Body of pancreas (tissue), 4 donors: ENCODE results near the gene KCNG4. TPM values are rescaled to one million over a fixed set of nuclear protein-coding genes. Genes with fewer than 3 reads are reported as not detected.

Experiments used
- ATAC-seq: fragments of 150-250 bp; one replicate; pipeline ENCODE4 v1.9.1; 2016
- DNase-seq, 4 donors: peaks; one replicate each; pipeline ENCODE4 v3.0.0-alpha.2; 2019
- H3K27ac ChIP-seq, 4 donors: fragments of 200-600 bp; sonication (generic); 1 replicate in 3 of 4; 2 replicates in 1 of 4; pipeline versions ENCODE4 v1.5.1 to v1.6.1; 2016 to 2019; ENCODE audit warnings: mild to moderate bottlenecking in 1 of 4, mixed read lengths in 1 of 4, moderate library complexity in 1 of 4
- H3K27me3 ChIP-seq, 2 donors: fragments of 200-600 bp; sonication (generic); one replicate each; pipeline ENCODE4 v1.6.0; 2016; ENCODE audit warnings: mild to moderate bottlenecking in 1 of 2
- H3K36me3 ChIP-seq, 2 donors: fragments of 200-600 bp; sonication (generic); replicated peaks in 1 of 2; 2 replicates each; pipeline ENCODE4 v1.5.1; 2016; ENCODE audit warnings: low read depth in 2 of 2; ENCODE audit not compliant: insufficient read depth in 1 of 2
- H3K4me1 ChIP-seq: fragments of 200-600 bp; sonication (generic); one replicate; pipeline ENCODE4 v1.6.0; 2016
- H3K4me3 ChIP-seq, 2 donors: fragments of 200-600 bp; sonication (generic); 1 replicate in 1 of 2; 2 replicates in 1 of 2; pipeline ENCODE4 v1.5.1; 2016 to 2019
- H3K9me3 ChIP-seq, 3 donors: fragments of 200-600 bp; sonication (generic); 1 replicate in 2 of 3; 2 replicates in 1 of 3; pipeline ENCODE4 v1.5.1; 2016
- CTCF ChIP-seq, 7 experiments: fragments of 450-650 bp in 4 of 7; fragments of 200-600 bp in 3 of 7; sonication (generic) in 3 of 7; IDR thresholded peaks; one replicate each; pipeline ENCODE4 v1.5.1; 2016 to 2019; ENCODE audit warnings: antibody characterized with exemption in 7 of 7
- POLR2A ChIP-seq, 3 donors: fragments of 450-650 bp; IDR thresholded peaks; one replicate each; pipeline ENCODE4 v1.6.1; 2016; ENCODE audit warnings: antibody characterized with exemption in 3 of 3, mild to moderate bottlenecking in 2 of 3
- WGBS, 2 donors: methylation state at CpG; one replicate each; pipeline ENCODE4 v1.1.5; 2017; 5-methylcytosine and 5-hydroxymethylcytosine counted together
- intact Hi-C: fragments of 100-400 bp; cut with DNase I; formaldehyde crosslinking; loops from one replicate; pipeline ENCODE4 v1.15.1; 2023
- total RNA-seq, 2 donors: library from RNA; depleted of rRNA; stranded (reverse); fragments of >200 nt; gene quantifications; one replicate each; pipeline ENCODE4 v1.1.0, GENCODE V29; 2016

KCNG4 gene
- total RNA-seq, 2 donors from 2014 or later = not detected

- DNase-seq = no peak
- 91 to 94% methylated on average over 13 to 26 of the region's 26 CpGs for WGBS, 2 donors
Observed at GRCh38 chr16:84182680-84183571, 56.9 kb downstream of the KCNG4 start.

GRCh38 chr16:84182104-84182503 lies 57.7 kb downstream of the KCNG4 start:
- Histone ChIP-seq H3K27me3 (no peaks in the 10 kb centered on the region), H3K9me3 (no peaks in the 10 kb centered on the region), H3K4me1 (peaks cover 34% of the 10 kb centered on the region), H3K4me3 (no peak overlapping the region), H3K36me3 (peaks cover 0 to 21% of the 10 kb centered on the region in 2 donors), H3K27ac (no peak overlapping the region)
- no peak for DNase-seq
- 95 to 97% methylated on average over 10 to 17 of the region's 18 CpGs for WGBS, 2 donors
- no peak for TF ChIP-seq POLR2A (IDR thresholded peaks at IDR 0.05)
- no peak for TF ChIP-seq CTCF (IDR thresholded peaks at IDR 0.05)
- intact Hi-C loops = loop anchor here (5.0 to 10.0 kb wide), 2 partner anchors 35 to 97 kb away; partner anchors contain the start of genes DNAAF1 and HSDL1
- ATAC-seq = no peak

More at GRCh38 chr16:84182680-84183571, 56.9 kb downstream of the KCNG4 start:
- Histone ChIP-seq H3K36me3 (peaks cover 0 to 21% of the 10 kb centered on the region in 2 donors), H3K4me3 (no peak overlapping the region), H3K27me3 (no peaks in the 10 kb centered on the region), H3K4me1 (peaks cover 34% of the 10 kb centered on the region), H3K9me3 (no peaks in the 10 kb centered on the region), H3K27ac (peak overlapping the region in 1 of 4 donors; percentile 20)
- intact Hi-C loops = loop anchor here (5.0 to 10.0 kb wide), 2 partner anchors 36 to 98 kb away; partner anchors contain the start of genes DNAAF1 and HSDL1
- no peak for TF ChIP-seq POLR2A (IDR thresholded peaks at IDR 0.05)
- TF ChIP-seq CTCF (IDR thresholded peaks at IDR 0.05) = no peak
- no peak for ATAC-seq

- Histone ChIP-seq H3K27ac (no peak overlapping the region), H3K27me3 (no peaks in the 10 kb centered on the region)
- intact Hi-C loops = loop anchor here (5.0 to 10.0 kb wide), 2 partner anchors 34 to 97 kb away; partner anchors contain the start of genes DNAAF1 and HSDL1
Observed at GRCh38 chr16:84181144-84181915, 58.5 kb downstream of the KCNG4 start.

More at GRCh38 chr16:84181144-84181915, 58.5 kb downstream of the KCNG4 start:
- Histone ChIP-seq H3K4me1 (peaks cover 41% of the 10 kb centered on the region), H3K4me3 (no peak overlapping the region), H3K36me3 (peaks cover 0 to 21% of the 10 kb centered on the region in 2 donors), H3K9me3 (no peaks in the 10 kb centered on the region)
- 90 to 91% methylated on average over 21 to 36 of the region's 41 CpGs for WGBS, 2 donors
- ATAC-seq = no peak
- no peak for TF ChIP-seq CTCF (IDR thresholded peaks at IDR 0.05)
- no peak for TF ChIP-seq POLR2A (IDR thresholded peaks at IDR 0.05)
- no peak for DNase-seq
